GM21529 (cell line): Measurements from ENCODE around the gene CD79B.

Experiments
- ATAC-seq: cut with Tn5 transposase; IDR thresholded peaks from one replicate; pipeline ENCODE4 v1.9.1; 2021; ENCODE audit not compliant: unreplicated experiment

Gene CD79B

GRCh38 chr17:63931981-63932561 lies at the start of gene CD79B:
Gene CD79B, minus strand, starts transcription at chr17:63932331. Its CDS starts 70 bp downstream, at chr17:63932261.
- ATAC-seq, result peak; percentile 70

GRCh38 chr17:63978272-63979200 lies 46.4 kb upstream of the CD79B start:
- no peak for ATAC-seq

- ATAC-seq, result no peak
Observed at GRCh38 chr17:63976702-63977101, 44.6 kb upstream of the CD79B start.

- no peak for ATAC-seq
Observed at GRCh38 chr17:63975541-63976092, 43.5 kb upstream of the CD79B start.

- ATAC-seq, result no peak
Observed at GRCh38 chr17:63974594-63975192, 42.6 kb upstream of the CD79B start.

- ATAC-seq, result no peak
Observed at GRCh38 chr17:63973930-63974593, 41.9 kb upstream of the CD79B start.

- ATAC-seq, result no peak
Observed at GRCh38 chr17:63973247-63973646, 41.1 kb upstream of the CD79B start.

- ATAC-seq, result no peak
Observed at GRCh38 chr17:63972796-63973195, 40.7 kb upstream of the CD79B start, which contains the start of gene SCN4A. Gene SCN4A, minus strand, starts transcription at chr17:63972918. Its CDS starts 77 bp downstream, at chr17:63972841.

- no peak for ATAC-seq
Observed at GRCh38 chr17:63969278-63969677, 37.1 kb upstream of the CD79B start.

- ATAC-seq, result no peak
Observed at GRCh38 chr17:63967953-63968352, 35.8 kb upstream of the CD79B start.

GRCh38 chr17:63966646-63967264 lies 34.6 kb upstream of the CD79B start:
- peak; percentile 56 for ATAC-seq

- ATAC-seq, result no peak
Observed at GRCh38 chr17:63963123-63963522, 31.0 kb upstream of the CD79B start.

- no peak for ATAC-seq
Observed at GRCh38 chr17:63962298-63962744, 30.2 kb upstream of the CD79B start.

- no peak for ATAC-seq
Observed at GRCh38 chr17:63961355-63962212, 29.5 kb upstream of the CD79B start.

- no peak for ATAC-seq
Observed at GRCh38 chr17:63960430-63960829, 28.3 kb upstream of the CD79B start.

GRCh38 chr17:63960006-63960405 lies 27.9 kb upstream of the CD79B start:
- ATAC-seq, result no peak

GRCh38 chr17:63956296-63956920 lies 24.3 kb upstream of the CD79B start:
- no peak for ATAC-seq

GRCh38 chr17:63955791-63956190 lies 23.7 kb upstream of the CD79B start:
- ATAC-seq, result no peak

GRCh38 chr17:63955232-63955631 lies 23.1 kb upstream of the CD79B start:
- no peak for ATAC-seq
